Measurements from ENCODE around the gene RAPGEF2.
A peak's percentile ranks its signal among the peaks of the same experiment; 100 is the strongest.

RAPGEF2 gene

DNA sequence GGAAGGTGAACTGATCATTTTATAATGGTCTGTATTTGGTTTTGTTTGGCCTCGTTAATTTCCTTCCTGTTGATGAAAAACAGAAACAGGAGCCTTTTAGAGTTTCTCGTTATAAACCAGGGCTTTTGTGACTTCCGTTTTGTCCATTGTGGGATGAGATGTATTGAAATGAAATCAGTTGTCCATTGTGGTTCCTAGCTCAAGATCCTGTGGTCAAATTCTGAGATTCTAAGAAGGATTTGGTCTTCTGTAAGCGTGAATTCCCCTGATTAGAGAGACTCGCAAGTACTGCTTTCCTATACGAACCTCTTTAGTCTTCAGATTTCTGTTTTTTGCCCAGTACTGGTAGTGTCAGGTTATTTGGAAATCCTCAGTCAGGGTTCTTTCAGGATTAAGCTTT lies 101.7 kb downstream of the RAPGEF2 start:
- DNase-seq = no peak

DNA sequence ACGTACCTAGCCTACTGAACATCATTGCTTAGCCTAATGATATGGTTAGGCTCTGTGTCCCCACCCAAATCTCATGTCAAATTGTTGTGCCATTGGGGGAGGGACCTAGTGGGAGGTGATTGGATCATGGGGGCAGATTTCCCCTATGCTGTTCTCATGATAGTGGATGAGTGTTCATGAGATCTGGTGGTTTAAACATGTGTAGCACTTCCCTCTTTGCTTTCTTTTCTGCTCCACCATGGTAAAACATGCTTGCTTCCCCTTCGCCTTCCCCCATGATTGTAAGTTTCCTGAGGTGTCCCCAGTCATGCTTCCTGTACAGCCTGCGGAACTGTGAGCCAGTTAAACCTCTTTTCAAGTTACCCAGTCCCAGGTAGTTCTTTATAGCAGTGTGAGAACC lies 102.6 kb downstream of the RAPGEF2 start:
- no peak for DNase-seq

DNA sequence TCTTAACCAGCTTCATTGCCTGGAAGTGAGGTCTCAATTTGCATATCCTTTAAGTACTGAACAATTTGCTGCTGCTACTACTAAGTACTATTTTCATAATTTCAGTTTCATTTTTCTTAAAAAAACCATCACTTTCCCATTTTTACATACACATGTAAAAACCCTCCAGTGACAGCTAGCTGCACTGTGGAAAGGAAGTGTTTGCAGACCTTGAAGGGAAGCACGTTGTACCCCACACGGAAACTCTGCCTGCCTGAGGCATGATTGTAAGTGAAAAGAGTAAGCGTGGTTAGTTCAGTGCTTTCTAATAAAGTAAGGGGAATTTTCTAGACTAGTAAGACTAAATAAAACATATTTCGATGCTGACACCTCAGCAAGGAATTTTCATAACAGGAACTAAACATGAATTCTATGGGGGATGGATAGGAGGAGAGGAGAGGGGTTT lies 103.6 kb downstream of the RAPGEF2 start:
- DNase-seq = peak; percentile 44

DNA sequence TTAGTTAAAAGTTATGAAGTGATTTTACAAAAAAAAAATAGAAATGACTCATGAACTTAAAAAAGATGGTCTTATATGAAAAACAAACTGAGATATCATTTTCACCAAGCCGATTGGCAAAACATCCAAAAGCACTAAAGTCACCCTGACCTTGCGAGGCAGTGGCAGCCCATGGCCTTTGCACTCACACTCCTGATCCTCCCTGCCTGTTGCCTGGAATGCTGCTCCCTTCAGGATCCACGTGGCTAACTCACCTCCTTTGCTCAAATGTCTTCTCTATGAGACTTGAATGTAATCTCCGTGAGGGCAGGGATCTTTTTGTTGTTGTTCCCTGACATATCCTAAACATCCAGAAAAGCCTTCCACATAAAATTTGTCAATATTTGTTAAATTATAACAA lies 106.4 kb downstream of the RAPGEF2 start:
- DNase-seq = no peak

DNA sequence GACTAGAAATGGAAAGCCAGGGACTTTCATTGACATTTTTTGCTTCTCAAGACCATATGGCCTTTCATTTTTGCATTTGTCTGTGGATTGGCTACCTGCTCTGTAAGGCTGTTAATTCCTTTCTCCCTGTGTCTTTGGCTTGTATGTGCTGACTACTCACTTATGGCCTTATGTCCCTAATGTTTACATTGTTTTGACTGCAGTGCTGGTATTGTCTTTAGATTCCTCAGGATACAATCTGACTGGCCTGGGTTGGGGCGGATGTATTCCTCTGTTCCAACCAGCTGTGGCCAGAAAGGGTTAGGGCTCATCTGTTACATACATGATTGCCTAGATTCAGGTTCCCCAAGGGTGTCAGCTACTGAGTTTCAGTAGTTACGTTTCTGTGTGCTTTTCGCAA lies 108.1 kb downstream of the RAPGEF2 start:
- DNase-seq = no peak

DNA sequence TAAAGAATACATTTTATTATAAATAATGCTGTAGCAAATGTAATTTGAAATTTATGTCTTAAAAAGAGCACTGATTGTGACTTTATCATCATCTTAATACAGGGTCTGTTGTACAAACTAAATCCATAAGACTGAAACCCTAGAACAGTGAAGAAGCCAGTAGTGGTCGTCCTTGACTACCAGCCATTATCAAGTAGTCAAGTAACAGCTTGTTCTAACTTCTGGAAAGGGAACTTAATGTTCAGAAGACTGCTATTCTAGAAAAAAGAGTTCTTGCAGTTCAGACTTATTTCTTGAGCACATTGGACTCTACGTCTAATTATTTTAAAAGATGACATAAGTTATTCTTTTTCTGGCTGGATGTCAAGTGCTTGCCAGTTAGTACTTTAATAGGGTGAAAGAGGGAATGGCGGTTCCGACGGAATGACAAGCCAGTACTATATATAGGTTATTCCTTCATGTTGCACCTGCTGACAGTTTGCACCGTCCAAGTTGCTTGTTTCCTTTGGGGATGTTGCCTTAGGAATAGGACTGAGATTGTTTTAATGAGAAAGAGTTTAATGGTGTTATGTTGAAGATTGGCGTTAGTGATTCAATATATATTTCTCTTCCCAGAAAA lies 109.9 kb downstream of the RAPGEF2 start:
- DNase-seq = no peak

DNA sequence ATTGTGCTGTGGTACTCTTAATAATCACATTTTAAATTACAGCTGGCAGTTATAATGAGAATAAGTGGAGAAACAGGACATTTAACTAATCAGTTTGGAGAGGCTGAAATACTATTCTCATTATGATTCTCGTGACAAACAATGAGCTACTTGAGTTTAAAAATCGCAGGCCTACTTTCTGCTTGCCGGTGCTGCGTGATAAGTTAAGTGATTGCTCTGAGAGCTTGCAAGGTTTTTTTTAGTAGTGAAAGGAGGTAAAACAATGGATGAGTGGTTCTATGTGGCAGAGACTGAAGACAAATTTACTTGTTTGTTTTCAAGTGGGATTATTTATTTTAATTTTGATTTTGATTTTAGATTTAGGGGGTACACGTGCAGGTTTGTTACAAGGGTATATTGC lies 114.0 kb downstream of the RAPGEF2 start:
- DNase-seq = no peak

DNA sequence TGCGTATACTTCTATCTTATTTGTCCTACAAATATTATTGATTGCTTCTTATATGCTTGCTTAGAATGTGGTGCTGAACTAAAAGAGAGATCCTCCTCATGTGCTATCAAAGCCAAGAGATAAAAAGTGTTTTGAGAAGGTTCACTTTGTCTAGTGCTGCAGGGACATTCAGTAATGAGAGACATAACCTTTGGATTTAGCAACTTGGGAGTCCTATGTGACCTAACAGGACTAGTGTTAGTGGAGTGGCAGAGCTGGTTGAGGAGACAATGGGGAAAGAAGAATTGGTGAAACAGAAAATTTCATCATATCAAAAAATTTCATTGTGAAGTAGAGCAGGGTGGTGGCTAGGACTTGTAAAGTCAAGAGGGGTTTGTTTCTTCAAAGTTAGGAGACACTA lies 117.0 kb downstream of the RAPGEF2 start:
- no peak for DNase-seq

DNA sequence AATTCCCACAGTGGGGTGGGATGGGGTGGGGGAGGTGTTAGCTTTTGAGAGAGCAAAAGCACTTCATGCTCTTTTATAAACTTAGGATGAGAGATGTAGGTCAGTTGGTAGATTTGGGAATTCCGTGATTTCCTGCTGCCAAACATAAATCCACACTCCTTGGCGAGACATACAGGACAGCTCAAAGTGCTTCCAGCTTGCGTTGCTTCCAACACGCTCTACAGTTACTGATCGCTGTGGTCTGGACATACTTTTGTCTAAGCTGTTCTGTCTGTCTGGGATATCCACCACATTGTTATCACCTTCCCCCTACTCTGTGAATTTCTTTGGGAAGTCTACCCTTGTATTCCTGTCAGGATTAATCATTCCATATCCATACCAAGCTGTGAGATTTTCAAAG lies 117.5 kb downstream of the RAPGEF2 start:
- DNase-seq = no peak

DNA sequence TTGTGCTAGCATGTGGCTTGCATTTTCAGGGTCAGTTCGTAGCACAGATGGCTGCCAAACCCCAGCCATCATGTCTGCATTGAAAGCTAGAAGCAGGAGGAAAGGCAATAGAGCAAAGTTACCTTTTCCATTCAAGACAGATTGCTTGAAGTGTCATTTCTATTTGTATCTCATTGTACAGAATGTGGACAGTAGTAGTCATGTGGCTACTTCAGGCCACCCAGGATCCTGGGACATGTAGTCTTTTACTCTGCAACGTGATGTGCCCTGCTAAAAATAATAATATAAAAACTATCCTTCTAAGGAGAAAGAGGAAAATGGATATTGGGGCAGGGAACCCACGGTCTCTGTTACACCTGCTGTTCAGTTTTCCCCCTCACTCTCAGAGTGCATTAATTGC lies 118.4 kb downstream of the RAPGEF2 start:
- DNase-seq = no peak

DNA sequence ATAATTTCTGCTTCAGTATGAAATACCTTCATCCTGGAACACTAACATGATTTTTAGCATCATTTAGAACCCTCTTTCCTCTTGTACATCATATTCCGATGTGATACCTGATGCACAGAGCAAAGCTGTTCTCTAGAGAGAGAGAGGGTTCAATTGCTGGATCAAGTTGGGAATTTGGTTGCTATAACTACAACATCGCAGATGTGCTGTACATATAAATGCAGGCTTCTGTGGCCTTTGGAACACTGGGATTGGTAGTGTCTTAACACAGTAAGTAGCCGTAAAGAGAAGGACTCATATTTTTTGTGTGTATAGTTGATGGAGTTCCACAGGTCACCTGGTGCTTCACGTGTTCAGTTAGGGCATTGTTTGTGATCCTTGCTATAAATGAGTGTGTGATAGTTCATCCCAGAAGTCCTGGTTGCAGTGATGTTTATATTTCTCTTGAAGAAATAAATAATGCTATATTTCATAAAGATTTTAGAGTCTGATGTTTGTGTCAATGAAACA lies 119.2 kb downstream of the RAPGEF2 start:
- DNase-seq = no peak

DNA sequence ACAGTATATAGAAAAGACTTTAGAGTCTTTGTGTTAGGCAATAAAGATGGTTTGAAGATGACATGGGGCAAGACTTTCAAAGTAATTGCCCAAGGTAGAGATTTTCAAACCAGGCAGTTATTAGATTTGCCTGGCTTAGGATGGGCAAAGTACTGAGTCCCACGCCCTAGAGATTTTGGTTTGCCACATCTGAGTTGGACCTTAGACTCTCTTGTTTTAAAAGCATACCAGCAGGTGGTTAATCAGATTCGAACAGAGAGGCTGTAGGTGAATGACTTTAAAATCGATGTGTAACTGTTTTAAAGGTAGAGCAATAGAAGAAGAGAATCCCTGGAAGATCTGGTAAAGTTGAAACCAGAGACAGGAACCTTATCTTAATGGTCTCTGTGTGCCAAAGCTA lies 121.5 kb downstream of the RAPGEF2 start:
- DNase-seq = no peak

DNA sequence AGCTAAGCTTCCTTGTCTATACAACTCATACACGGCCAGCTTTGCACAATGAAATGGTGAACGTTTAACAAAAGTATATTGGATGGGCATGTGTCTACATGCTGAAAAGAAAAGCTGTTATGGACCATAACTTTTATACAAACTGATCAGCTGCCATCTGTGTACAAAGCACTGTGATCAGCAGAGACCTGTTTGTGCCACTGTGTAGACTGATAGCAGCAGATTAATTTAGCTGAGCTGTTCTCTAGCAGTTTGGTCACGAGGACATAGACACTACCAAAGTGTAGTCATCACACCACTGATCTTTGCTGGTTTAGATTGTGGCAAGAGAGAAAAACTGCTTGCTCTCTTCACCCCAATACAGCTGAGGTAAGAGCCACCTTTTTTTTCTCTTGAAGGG lies 124.5 kb downstream of the RAPGEF2 start:
- DNase-seq = no peak

DNA sequence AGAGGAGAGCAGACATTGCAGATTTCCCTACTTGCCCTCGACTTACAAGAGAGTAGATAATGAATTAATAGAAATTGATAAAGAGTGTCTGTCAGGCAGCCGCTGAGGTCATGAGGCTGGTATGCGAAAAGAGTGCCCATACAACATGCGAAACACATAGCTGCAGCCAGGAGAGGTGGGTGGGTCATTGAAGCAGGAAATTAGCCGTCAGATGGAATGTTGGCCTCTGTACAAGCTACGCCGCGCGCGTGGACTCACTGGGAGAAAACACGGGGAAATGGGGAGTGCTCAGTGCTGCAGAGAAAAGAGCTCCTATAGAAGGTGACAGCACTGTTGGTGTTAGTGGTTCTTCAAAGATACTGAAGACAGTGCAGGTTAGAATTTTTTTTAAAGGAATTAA lies 125.1 kb downstream of the RAPGEF2 start:
- DNase-seq = no peak

DNA sequence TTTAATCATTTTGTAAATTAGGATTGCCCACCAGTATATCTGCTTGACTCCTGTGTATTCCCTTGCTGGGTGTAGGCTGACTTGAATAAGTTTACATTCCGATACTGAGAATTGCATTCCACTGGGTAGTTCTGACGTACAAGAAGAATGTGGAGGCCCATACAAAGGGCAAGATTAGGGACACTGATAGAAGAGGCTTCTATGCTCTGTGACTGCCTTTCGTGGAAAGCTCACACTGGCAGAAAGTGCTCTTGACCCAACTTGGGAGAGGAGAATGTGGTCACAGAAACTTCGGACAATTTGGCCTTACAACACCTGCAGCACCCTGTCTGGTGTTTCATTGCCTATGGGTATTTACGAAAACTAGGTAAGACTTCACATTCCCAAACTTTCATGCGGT lies 126.3 kb downstream of the RAPGEF2 start:
- DNase-seq = no peak

DNA sequence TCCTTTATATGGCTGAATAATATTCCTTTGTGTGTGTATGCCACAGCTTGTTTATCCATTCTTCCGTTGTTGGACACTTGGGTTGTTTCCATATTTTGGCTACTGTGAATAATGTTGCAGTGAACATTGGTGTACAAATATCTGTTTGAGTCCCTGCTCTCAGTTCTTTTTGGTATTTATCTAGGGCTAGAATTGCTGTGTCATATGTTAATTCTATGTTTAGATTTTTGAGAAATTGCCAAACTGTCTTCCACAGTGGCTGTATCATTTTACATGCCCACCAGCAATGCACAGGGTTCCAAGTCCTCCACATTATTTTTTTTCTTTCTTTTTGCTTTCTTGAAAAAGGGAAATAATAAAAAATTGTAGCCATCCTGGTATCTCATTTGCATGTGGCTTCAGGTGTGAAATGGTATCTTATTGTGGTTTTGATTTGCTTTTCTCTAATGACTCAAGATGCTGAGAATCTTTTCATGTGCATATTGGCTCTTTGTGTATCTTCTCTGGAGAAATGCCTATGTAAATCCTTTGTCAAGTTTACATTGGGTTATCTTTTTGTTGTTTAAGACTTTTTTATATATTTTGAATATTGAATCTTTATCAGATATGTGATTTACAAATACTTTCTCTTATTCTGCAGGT lies 129.7 kb downstream of the RAPGEF2 start:
- no peak for DNase-seq

DNA sequence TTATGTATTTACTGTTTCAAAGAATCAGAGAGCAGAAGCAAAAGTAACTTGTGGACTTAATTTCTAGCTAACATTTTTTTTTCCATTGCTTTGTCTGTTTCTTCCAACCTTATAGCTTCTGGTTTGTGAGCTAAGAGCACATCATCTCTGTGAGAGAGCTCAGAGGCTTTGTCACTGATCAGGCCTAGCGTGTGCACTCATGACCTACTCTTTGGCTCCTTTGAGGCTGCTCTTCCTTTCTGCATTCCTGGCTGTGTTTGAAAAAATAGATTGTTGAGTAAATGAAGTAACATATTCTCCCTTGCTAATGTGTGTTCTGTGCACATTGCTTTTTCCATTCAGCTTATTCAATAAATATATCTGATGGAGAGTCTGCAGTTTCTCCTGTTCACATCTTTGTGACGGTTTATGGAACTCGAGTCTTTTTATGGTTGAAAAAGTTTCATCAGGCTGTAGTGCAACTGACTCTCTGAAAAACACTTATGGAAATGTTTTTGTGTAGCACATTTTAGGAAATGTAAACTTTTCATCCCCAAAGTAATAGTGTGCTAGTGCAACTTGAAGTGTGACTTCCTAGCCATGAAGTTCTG lies 133.0 kb downstream of the RAPGEF2 start:
- DNase-seq = no peak

DNA sequence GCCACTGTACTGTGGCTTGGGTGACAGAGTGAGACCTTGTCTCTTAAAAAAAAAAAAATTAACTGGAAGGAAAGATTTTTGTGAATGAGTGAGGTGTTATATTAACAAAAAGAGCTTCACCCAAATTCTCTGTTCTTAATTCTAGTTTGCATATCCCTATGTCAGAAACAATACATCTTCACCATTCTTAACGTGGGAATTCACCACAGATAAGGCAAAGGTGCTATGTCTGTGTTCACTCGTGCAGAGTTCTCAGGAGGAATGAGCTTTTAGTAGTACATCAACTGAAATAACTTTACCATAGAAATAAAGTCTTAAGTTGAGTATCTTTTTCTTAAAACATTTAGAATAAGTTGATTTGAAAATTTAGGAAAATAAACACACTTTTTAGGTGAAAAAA lies 135.1 kb downstream of the RAPGEF2 start:
- no peak for DNase-seq

DNA sequence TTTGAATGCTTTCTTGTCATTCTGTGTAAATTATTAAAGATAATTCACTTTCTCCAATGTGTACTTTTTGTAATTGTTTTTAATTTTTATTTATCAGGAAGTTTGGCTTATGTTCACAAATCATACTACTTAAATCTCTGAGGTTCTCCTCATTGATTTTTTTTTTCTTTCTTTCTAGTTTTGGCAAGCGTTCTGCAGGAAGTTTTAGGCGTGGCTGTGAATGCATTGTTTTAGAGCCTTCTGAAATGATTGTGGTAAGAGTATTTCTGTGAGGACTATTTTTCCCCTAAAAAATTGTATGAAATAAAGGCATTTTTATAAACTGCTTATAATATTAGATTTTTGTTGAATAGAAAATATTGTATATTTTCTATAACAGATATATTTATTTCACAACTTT lies 135.8 kb downstream of the RAPGEF2 start:
- DNase-seq = no peak

DNA sequence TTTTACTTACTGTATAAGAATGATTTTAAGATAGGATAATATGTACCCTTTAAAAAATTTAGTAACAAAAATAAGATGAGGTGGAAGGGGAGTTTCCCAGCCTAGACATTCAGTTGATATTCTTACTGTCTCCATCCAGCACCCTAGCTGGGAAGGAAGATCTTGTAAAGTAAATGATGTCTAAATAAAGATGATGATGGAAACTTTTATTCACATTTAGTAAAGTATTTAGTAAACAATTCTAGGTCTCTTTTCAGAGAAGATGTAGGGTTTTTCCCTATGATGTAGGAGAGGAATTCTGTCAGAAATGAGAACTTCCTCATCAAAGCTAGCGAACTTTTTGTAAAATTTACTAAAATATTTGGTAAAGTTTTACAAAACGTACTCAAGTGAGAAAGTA lies 136.8 kb downstream of the RAPGEF2 start:
- no peak for DNase-seq

DNA sequence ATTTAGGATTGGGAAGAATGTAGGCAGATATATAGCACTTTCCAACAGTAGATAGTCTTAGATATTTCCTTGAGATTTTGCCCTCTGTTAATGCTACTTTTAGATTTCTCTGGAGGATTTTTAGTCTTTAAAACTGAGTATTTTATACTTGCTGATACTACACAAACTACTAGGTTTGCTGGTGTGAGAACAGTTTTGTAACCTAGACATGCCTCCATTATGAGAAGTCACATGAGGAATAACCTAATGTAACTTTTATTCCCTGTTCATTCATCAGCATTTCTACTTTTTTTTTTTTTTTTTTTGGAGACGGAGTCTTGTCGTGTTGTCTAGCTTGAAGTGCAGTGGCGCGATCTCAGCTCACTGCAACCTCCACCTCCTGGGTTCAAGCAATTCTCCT lies 137.2 kb downstream of the RAPGEF2 start:
- DNase-seq = no peak

DNA sequence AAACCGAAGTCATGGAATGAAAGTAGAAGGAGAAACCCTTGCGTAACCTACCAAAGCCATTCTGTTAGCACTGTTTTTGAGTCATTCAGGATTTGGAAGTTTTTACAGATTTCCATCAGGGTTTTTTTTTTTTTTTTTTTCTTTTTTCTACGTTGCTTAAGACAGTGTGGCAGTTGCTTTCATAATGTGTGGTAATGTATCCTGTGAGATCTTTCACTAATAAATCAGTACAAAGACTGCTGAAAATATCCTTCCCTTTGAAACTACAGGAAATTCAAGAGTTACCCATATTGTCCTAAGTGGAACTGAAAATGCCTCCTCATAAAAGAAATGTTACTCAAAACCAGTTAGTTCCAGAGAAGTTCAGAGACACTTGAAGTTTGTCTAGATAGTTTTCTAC lies 137.8 kb downstream of the RAPGEF2 start:
- no peak for DNase-seq

DNA sequence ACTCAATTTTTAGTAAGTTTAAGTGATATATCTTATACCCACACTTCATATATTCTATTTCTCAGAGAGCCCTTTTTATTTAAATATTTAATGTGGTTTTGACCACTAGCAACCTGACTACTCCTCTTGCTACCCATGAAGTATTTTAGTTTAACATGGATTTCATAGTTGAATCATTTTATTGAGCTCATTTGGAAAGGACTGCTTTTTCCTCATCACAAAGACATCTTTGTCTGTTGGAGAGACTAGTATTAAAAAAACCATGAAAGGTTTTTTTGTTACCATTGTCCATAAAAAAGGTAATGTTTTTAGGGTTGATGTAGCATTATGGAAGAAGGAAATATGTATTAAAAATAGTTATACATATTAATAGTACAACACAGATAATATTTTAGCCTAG lies 139.5 kb downstream of the RAPGEF2 start:
- no peak for DNase-seq

DNA sequence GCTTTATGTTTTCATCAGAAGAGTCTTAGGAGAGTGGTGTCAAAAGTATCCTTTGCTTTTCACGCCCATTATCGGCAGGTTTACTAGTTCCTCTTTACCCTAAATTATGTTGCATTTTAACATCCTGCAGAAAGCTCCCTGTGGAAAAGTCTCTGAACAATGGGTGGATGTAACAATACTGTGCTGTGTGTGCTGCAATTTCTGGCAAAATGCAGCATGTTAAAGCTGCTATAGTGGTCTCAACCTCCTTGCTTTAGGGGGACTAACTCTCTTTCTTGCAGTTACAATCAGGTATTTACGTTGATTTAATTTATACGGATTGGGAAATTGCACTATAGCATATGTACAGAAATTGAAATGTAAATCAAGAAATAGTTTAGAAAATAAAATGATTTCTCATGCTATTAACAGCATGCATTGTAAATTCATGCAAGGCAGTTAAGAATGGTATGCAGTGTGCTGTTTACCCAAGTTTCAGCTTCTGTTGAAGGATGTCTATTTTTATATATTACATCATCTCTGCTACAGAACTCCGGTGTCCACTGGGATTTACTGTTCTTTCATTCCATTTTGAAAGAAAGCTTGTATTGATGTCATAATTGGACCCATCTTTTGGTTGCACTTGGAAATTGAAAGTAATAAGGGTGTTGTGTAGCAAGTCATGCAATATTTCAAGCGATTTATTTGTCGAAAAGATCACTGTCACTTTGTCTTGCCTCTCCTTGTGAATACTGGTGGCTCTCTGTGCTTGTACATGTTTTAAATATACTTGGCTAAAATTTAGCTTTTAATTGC lies 145.7 kb downstream of the RAPGEF2 start:
- no peak for DNase-seq

All from stimulated activated CD4-positive, alpha-beta T cell treated with anti-CD3 and anti-CD28 coated beads, Interleukin-4, amount 100 ng/mL, for 1 hour (primary cell).